Activated B cell treated with CpG ODN at 0.5 μM for 24 hours (primary cell): ENCODE data around the gene CD9. TPM values are rescaled to one million over a fixed set of nuclear protein-coding genes. Genes with fewer than 3 reads are reported as not detected.

Source experiments
- ATAC-seq: fragments of 200-7000 bp; cut with Tn5 transposase; one replicate; pipeline ENCODE4 v1.10.0; 2021; ENCODE audit warnings: low read depth, mild to moderate bottlenecking, moderate library complexity
- CTCF ChIA-PET: fragments of 350-600 bp; sonication (Branson Sonifier 250); formaldehyde crosslinking; loops from one replicate; lab custom pipeline; 2021; ENCODE audit warnings: antibody characterized with exemption; lab: Charles Lee
- POLR2A ChIA-PET: fragments of 350-600 bp; sonication (Branson Sonifier 250); formaldehyde crosslinking; loops from one replicate; lab custom pipeline; 2021; ENCODE audit warnings: antibody characterized with exemption; lab: Charles Lee
- DNase-seq: peaks from one replicate; pipeline ENCODE4 v3.0.0; 2022
- H3K27ac Mint-ChIP-seq: one replicate; pipeline ENCODE4 v1.8.0; 2020; ENCODE audit warnings: mixed read lengths
- H3K27me3 Mint-ChIP-seq: one replicate; pipeline ENCODE4 v1.8.0; 2021; ENCODE audit warnings: mixed read lengths
- H3K36me3 Mint-ChIP-seq: one replicate; pipeline ENCODE4 v1.8.0; 2021; ENCODE audit warnings: low read depth, mixed read lengths
- H3K4me1 Mint-ChIP-seq: one replicate; pipeline ENCODE4 v1.8.0; 2021; ENCODE audit warnings: mixed read lengths
- H3K4me3 Mint-ChIP-seq: one replicate; pipeline ENCODE4 v1.8.0; 2020; ENCODE audit warnings: mild to moderate bottlenecking, mixed read lengths
- H3K9me3 Mint-ChIP-seq: one replicate; pipeline ENCODE4 v1.8.0; 2020; ENCODE audit warnings: mixed read lengths
- CTCF ChIP-seq: fragments of 200-600 bp; IDR thresholded peaks from one replicate; pipeline ENCODE4 v1.8.0; 2022; ENCODE audit warnings: antibody characterized with exemption, mild to moderate bottlenecking
- intact Hi-C: fragments of 100-400 bp; cut with micrococcal nuclease; formaldehyde crosslinking; loops from one replicate; pipeline ENCODE4 v1.15.1; 2024
- total RNA-seq: library from RNA; stranded (reverse); gene quantifications from 2 replicates; pipeline ENCODE4 v1.2.3, GENCODE V29; 2022

The CD9 gene
- total RNA-seq, 1 donor from 2014 or later, result 2.5 TPM

GRCh38 chr12:6282453-6282840 lies 82.2 kb downstream of the CD9 start:
- DNase-seq (no peak), ATAC-seq (no peak)
- CTCF ChIA-PET, result no interaction called here
- POLR2A ChIA-PET, result no interaction called here
- TF ChIP-seq CTCF, result no peak
- H3K36me3 Mint-ChIP-seq, result no peaks in the 10 kb centered on the region
- peaks cover 6% of the 10 kb centered on the region for H3K4me1 Mint-ChIP-seq
- H3K27ac Mint-ChIP-seq, result no peak overlapping the region
- intact Hi-C loops, result no loop called here
- no peaks in the 10 kb centered on the region for H3K9me3 Mint-ChIP-seq
- peaks cover 37% of the 10 kb centered on the region for H3K27me3 Mint-ChIP-seq
- H3K4me3 Mint-ChIP-seq, result no peak overlapping the region

GRCh38 chr12:6284273-6284672 lies 84.1 kb downstream of the CD9 start:
- H3K4me3 Mint-ChIP-seq, result no peak overlapping the region
- H3K27me3 Mint-ChIP-seq, result peaks cover 44% of the 10 kb centered on the region
- DNase-seq, result no peak
- no peaks in the 10 kb centered on the region for H3K4me1 Mint-ChIP-seq
- H3K36me3 Mint-ChIP-seq, result no peaks in the 10 kb centered on the region
- intact Hi-C loops, result no loop called here
- H3K27ac Mint-ChIP-seq, result no peak overlapping the region
- no peak for ATAC-seq
- ChIA-PET POLR2A (interaction anchor here (0.6 kb wide), 1 partner anchor 89 kb away, joined by 6 read pairs; no protein-coding TSS in a partner anchor), CTCF (interaction anchor here (0.7 to 4.5 kb wide), 9 partner anchors 46 to 296 kb away, joined by 3 to 72 read pairs (median 3); partner anchors contain the start of gene CD9)
- no peaks in the 10 kb centered on the region for H3K9me3 Mint-ChIP-seq
- TF ChIP-seq CTCF, result no peak

- no peaks in the 10 kb centered on the region for H3K4me1 Mint-ChIP-seq
- no peak overlapping the region for H3K4me3 Mint-ChIP-seq
- H3K36me3 Mint-ChIP-seq, result no peaks in the 10 kb centered on the region
- ATAC-seq (peak; percentile 81), DNase-seq (no peak)
- ChIA-PET POLR2A (no interaction called here), CTCF (interaction anchor here (1.0 to 4.5 kb wide), 7 partner anchors 9 to 297 kb away, joined by 3 to 72 read pairs (median 4); partner anchors contain the start of gene CD9)
- TF ChIP-seq CTCF, result peak; percentile 79
- no peaks in the 10 kb centered on the region for H3K9me3 Mint-ChIP-seq
- intact Hi-C loops, result loop anchor here (1.0 kb wide), 4 partner anchors 90 to 297 kb away; no protein-coding TSS in a partner anchor
- H3K27ac Mint-ChIP-seq, result no peak overlapping the region
- peaks cover 41% of the 10 kb centered on the region for H3K27me3 Mint-ChIP-seq
Measured at GRCh38 chr12:6285063-6285477, 84.9 kb downstream of the CD9 start.

- Mint-ChIP-seq H3K27ac (no peak overlapping the region), H3K4me1 (no peaks in the 10 kb centered on the region), H3K9me3 (no peaks in the 10 kb centered on the region), H3K4me3 (no peak overlapping the region), H3K27me3 (peaks cover 36% of the 10 kb centered on the region), H3K36me3 (no peaks in the 10 kb centered on the region)
- ChIA-PET CTCF (interaction anchor here (0.9 to 4.5 kb wide), 9 partner anchors 9 to 297 kb away, joined by 3 to 72 read pairs (median 3); partner anchors contain the start of gene CD9), POLR2A (interaction anchor here (0.6 kb wide), 1 partner anchor 256 kb away, joined by 3 read pairs; no protein-coding TSS in a partner anchor)
- ATAC-seq (no peak), DNase-seq (no peak)
- intact Hi-C loops, result loop anchor here (1.0 kb wide), 4 partner anchors 90 to 297 kb away; no protein-coding TSS in a partner anchor
- TF ChIP-seq CTCF, result no peak
Measured at GRCh38 chr12:6285532-6286306, 85.5 kb downstream of the CD9 start.

Other genes with a start within 250 kb of the CD9 start
- not detected in 2 replicates for gene VWF, start 75.7 kb upstream of the CD9 start, total RNA-seq
- not detected in 2 replicates for gene PLEKHG6, start 110.3 kb downstream of the CD9 start, total RNA-seq
- gene TNFRSF1A, start 141.7 kb downstream of the CD9 start, total RNA-seq, result 0.37 TPM in 1 of 2 replicates, not detected in the other
- gene SCNN1A, start 175.2 kb downstream of the CD9 start, total RNA-seq, result not detected in 2 replicates
- gene LTBR, start 183.8 kb downstream of the CD9 start, total RNA-seq, result 0.33 TPM in 1 of 2 replicates, not detected in the other
- gene CD27, start 244.6 kb downstream of the CD9 start, total RNA-seq, result 39.3 and 43.8 TPM in 2 replicates